ENCODE measurements around the gene ARHGAP26.
A peak's percentile ranks its signal among the peaks of the same experiment; 100 is the strongest.

The ARHGAP26 gene

GRCh38 chr5:142833517-142834449 is 63.6 kb downstream of the ARHGAP26 start:
- no peak for DNase-seq

GRCh38 chr5:142834504-142834903 is 64.3 kb downstream of the ARHGAP26 start:
- no peak for DNase-seq

GRCh38 chr5:142835540-142835939 is 65.4 kb downstream of the ARHGAP26 start:
- DNase-seq: no peak

GRCh38 chr5:142836048-142836447 is 65.9 kb downstream of the ARHGAP26 start:
- no peak for DNase-seq

- no peak for DNase-seq
These were observed 67.0 kb downstream of the ARHGAP26 start for GRCh38 chr5:142837081-142837725.

GRCh38 chr5:142838845-142839244 is 68.7 kb downstream of the ARHGAP26 start:
- DNase-seq: no peak

GRCh38 chr5:142839711-142840346 is 69.7 kb downstream of the ARHGAP26 start:
- DNase-seq: peak; percentile 30

GRCh38 chr5:142840575-142840974 is 70.4 kb downstream of the ARHGAP26 start:
- no peak for DNase-seq

GRCh38 chr5:142841511-142842265 is 71.5 kb downstream of the ARHGAP26 start:
- peak; percentile 57 for DNase-seq

- no peak for DNase-seq
These were observed 73.1 kb downstream of the ARHGAP26 start for GRCh38 chr5:142842994-142843905.

- DNase-seq: no peak
These were observed 74.7 kb downstream of the ARHGAP26 start for GRCh38 chr5:142844866-142845265.

- no peak for DNase-seq
These were observed 75.3 kb downstream of the ARHGAP26 start for GRCh38 chr5:142845402-142845921.

- DNase-seq: no peak
These were observed 75.8 kb downstream of the ARHGAP26 start for GRCh38 chr5:142845954-142846398.

- no peak for DNase-seq
These were observed 76.2 kb downstream of the ARHGAP26 start for GRCh38 chr5:142846406-142846805.

- DNase-seq: peak; percentile 66
These were observed 78.0 kb downstream of the ARHGAP26 start for GRCh38 chr5:142847898-142848790.

- DNase-seq: no peak
These were observed 79.3 kb downstream of the ARHGAP26 start for GRCh38 chr5:142849466-142849865.

GRCh38 chr5:142849880-142850279 is 79.7 kb downstream of the ARHGAP26 start:
- no peak for DNase-seq

- no peak for DNase-seq
These were observed 81.6 kb downstream of the ARHGAP26 start for GRCh38 chr5:142851731-142852130.

- DNase-seq: no peak
These were observed 82.4 kb downstream of the ARHGAP26 start for GRCh38 chr5:142852416-142853198.

All from NCI-H226 (cell line).